HepG2 (cell line): ENCODE measurements around the gene SAC3D1. TPM values are rescaled to one million over a fixed set of nuclear protein-coding genes. Genes with fewer than 3 reads are reported as not detected.
A peak's percentile ranks its signal among the peaks of the same experiment; 100 is the strongest.

ENCODE experiments used
- ATF7 ChIP-seq, 2 experiments: fragments of 450-650 bp in 1 of 2; sonication (generic) in 1 of 2; formaldehyde crosslinking in 1 of 2; IDR thresholded peaks; 2 replicates each; pipeline versions ENCODE4 v1.4.0 to v1.6.1; 2016 to 2020; ENCODE audit warnings: antibody characterized with exemption in 1 of 2, mild to moderate bottlenecking in 1 of 2, missing genetic modification reagents in 1 of 2
- ETV6 ChIP-seq: sonication (generic); formaldehyde crosslinking; conservative IDR thresholded peaks from 2 replicates; pipeline ENCODE4 v1.4.0; 2020; ENCODE audit warnings: missing genetic modification reagents
- GABPB1 ChIP-seq: IDR thresholded peaks from 2 replicates; pipeline ENCODE4 v1.6.1; 2016; ENCODE audit warnings: mild to moderate bottlenecking, missing genetic modification reagents, moderate library complexity, missing compliant biosample characterization
- JUND ChIP-seq: sonication (generic); formaldehyde crosslinking; IDR thresholded peaks from 2 replicates; pipeline ENCODE4 v1.8.0; 2022; ENCODE audit warnings: mild to moderate bottlenecking, missing genetic modification reagents
- KDM5A ChIP-seq: fragments of 200-600 bp; sonication (generic); IDR thresholded peaks from 2 replicates; pipeline ENCODE4 v1.7.0; 2018; ENCODE audit warnings: antibody characterized with exemption, mild to moderate bottlenecking, low read length, borderline replicate concordance
- KMT2A ChIP-seq: sonication (generic); formaldehyde crosslinking; IDR thresholded peaks from 2 replicates; pipeline ENCODE4 v1.4.0; 2020; ENCODE audit warnings: missing genetic modification reagents
- NCOA1 ChIP-seq: sonication (generic); formaldehyde crosslinking; IDR thresholded peaks from 2 replicates; pipeline ENCODE4 v1.9.0; 2021; ENCODE audit warnings: missing genetic modification reagents
- POLR2A ChIP-seq, 2 experiments: IDR thresholded peaks; 2 replicates each; pipeline ENCODE4 v1.6.1; 2011; ENCODE audit warnings: low read depth in 2 of 2, low read length in 2 of 2, mild to moderate bottlenecking in 1 of 2, moderate library complexity in 1 of 2; ENCODE audit not compliant: insufficient read depth in 1 of 2
- TAF1 ChIP-seq: sonication (generic); formaldehyde crosslinking; IDR thresholded peaks from 2 replicates; pipeline ENCODE4 v1.4.0; 2020; ENCODE audit warnings: missing genetic modification reagents
- TOPORS ChIP-seq: sonication (generic); formaldehyde crosslinking; IDR thresholded peaks from 2 replicates; pipeline ENCODE4 v1.8.0; 2023; ENCODE audit warnings: mild to moderate bottlenecking, missing genetic modification reagents
- ZBTB26 ChIP-seq: IDR thresholded peaks from 2 replicates; pipeline ENCODE4 v1.6.1; 2016; ENCODE audit warnings: missing compliant biosample characterization, missing genetic modification reagents, borderline replicate concordance
- ZFY ChIP-seq: sonication (generic); formaldehyde crosslinking; IDR thresholded peaks from 2 replicates; pipeline ENCODE4 v1.4.0; 2020; ENCODE audit warnings: missing genetic modification reagents
- ZNF121 ChIP-seq: sonication (generic); formaldehyde crosslinking; IDR thresholded peaks from 2 replicates; pipeline ENCODE4 v1.5.0; 2020; ENCODE audit warnings: mild to moderate bottlenecking, missing genetic modification reagents
- ZNF260 ChIP-seq: sonication (generic); formaldehyde crosslinking; IDR thresholded peaks from 2 replicates; pipeline ENCODE4 v1.4.0; 2020; ENCODE audit warnings: missing genetic modification reagents, low read depth, mild to moderate bottlenecking, borderline replicate concordance
- ZNF343 ChIP-seq: sonication (generic); formaldehyde crosslinking; IDR thresholded peaks from 2 replicates; pipeline ENCODE4 v1.4.0; 2020; ENCODE audit warnings: mild to moderate bottlenecking, missing genetic modification reagents
- ZNF7 ChIP-seq: IDR thresholded peaks from 2 replicates; pipeline ENCODE4 v1.6.1; 2016; ENCODE audit warnings: missing biosample characterization, missing genetic modification reagents
- ZNF749 ChIP-seq: sonication (generic); formaldehyde crosslinking; IDR thresholded peaks from 2 replicates; pipeline ENCODE4 v1.8.0; 2022; ENCODE audit warnings: mild to moderate bottlenecking, missing genetic modification reagents, moderate library complexity, borderline replicate concordance
- ZNF800 ChIP-seq: sonication (generic); formaldehyde crosslinking; IDR thresholded peaks from 2 replicates; pipeline ENCODE4 v1.4.0; 2020; ENCODE audit warnings: missing genetic modification reagents
- ZNF83 ChIP-seq: sonication (generic); formaldehyde crosslinking; IDR thresholded peaks from 2 replicates; pipeline ENCODE4 v1.4.0; 2020; ENCODE audit warnings: missing genetic modification reagents, mild to moderate bottlenecking, borderline replicate concordance
- polyA plus RNA-seq, 8 experiments: library from polyadenylated mRNA; depleted of rRNA in 3 of 8; stranded (reverse) in 7 of 8; unstranded in 1 of 8; fragments of >200 nt; fragmentation: Illumina TruSeq in 4 of 8; extraction: Trizol in 4 of 8; gene quantifications; 2 replicates each; pipeline versions ENCODE4 v1.2.1 to v1.2.3, GENCODE V29; 2011 to 2016; ENCODE audit warnings: low read depth in 4 of 8, missing spikeins in 1 of 8, mixed read lengths in 1 of 8; ENCODE audit not compliant: insufficient read depth in 1 of 8
- total RNA-seq, 5 experiments: library from RNA; depleted of rRNA; stranded (reverse); fragments of >200 nt; fragmentation: Illumina TruSeq; extraction: Trizol; gene quantifications; 2 replicates each; pipeline ENCODE4 v1.2.3, GENCODE V29; 2016; ENCODE audit warnings: low read depth in 1 of 5
- TF ChIP-seq, protein P1 (sequence below): IDR thresholded peaks from 2 replicates; pipeline ENCODE4 v1.4.0; 2020; ENCODE audit warnings: mild to moderate bottlenecking, missing genetic modification reagents
- TF ChIP-seq, protein P2 (sequence below): sonication (generic); formaldehyde crosslinking; IDR thresholded peaks from 2 replicates; pipeline ENCODE4 v1.5.0; 2020; ENCODE audit warnings: mild to moderate bottlenecking, missing genetic modification reagents

SAC3D1 gene
- total and polyA plus RNA-seq, 2 of the 13 experiments (the other 11 are each of a cell fraction or from before 2014, with no cell fraction given) = 7.4 to 36.3 TPM

GRCh38 chr11:65083834-65084597, 43.0 kb downstream of the SAC3D1 start, which contains the start of the genes CDCA5 and ZFPL1 (continued):
- no peak for TF ChIP-seq ZNF800
- peak; percentile 88 for TF ChIP-seq ZFY (CRISPR knock-in tag)
- TF ChIP-seq NCOA1 (CRISPR knock-in tag) = 0 out of 2 replicates have a peak, but pooled peaks have one; percentile 29
- peak; percentile 63 for TF ChIP-seq ATF7 (IDR thresholded peaks at IDR 0.05)
- no peak for TF ChIP-seq ATF7 (CRISPR knock-in tag; IDR thresholded peaks at IDR 0.05)
- TF ChIP-seq ZNF260 (CRISPR knock-in tag) = no peak
- peak; percentile 68; the same call in 1 of the 2 replicates for TF ChIP-seq ZNF83 (CRISPR knock-in tag)
- TF ChIP-seq ZNF343 (CRISPR knock-in tag) = peak; percentile 42; the same call in 1 of the 2 replicates
- TF ChIP-seq, protein P1, sequence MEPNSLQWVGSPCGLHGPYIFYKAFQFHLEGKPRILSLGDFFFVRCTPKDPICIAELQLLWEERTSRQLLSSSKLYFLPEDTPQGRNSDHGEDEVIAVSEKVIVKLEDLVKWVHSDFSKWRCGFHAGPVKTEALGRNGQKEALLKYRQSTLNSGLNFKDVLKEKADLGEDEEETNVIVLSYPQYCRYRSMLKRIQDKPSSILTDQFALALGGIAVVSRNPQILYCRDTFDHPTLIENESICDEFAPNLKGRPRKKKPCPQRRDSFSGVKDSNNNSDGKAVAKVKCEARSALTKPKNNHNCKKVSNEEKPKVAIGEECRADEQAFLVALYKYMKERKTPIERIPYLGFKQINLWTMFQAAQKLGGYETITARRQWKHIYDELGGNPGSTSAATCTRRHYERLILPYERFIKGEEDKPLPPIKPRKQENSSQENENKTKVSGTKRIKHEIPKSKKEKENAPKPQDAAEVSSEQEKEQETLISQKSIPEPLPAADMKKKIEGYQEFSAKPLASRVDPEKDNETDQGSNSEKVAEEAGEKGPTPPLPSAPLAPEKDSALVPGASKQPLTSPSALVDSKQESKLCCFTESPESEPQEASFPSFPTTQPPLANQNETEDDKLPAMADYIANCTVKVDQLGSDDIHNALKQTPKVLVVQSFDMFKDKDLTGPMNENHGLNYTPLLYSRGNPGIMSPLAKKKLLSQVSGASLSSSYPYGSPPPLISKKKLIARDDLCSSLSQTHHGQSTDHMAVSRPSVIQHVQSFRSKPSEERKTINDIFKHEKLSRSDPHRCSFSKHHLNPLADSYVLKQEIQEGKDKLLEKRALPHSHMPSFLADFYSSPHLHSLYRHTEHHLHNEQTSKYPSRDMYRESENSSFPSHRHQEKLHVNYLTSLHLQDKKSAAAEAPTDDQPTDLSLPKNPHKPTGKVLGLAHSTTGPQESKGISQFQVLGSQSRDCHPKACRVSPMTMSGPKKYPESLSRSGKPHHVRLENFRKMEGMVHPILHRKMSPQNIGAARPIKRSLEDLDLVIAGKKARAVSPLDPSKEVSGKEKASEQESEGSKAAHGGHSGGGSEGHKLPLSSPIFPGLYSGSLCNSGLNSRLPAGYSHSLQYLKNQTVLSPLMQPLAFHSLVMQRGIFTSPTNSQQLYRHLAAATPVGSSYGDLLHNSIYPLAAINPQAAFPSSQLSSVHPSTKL (CRISPR knock-in tag) = peak; percentile 32; the same call in 1 of the 2 replicates
- no peak for TF ChIP-seq ZNF121 (CRISPR knock-in tag)
- peak; percentile 85; the same call in 1 of the 2 replicates for TF ChIP-seq ETV6
- peak; percentile 56; the same call in 1 of the 2 replicates for TF ChIP-seq ZBTB26 (CRISPR knock-in tag)
- TF ChIP-seq GABPB1 (CRISPR knock-in tag) = peak; percentile 100
- TF ChIP-seq KDM5A = peak; percentile 99
- TF ChIP-seq ZNF7 = no peak
- TF ChIP-seq POLR2A (IDR thresholded peaks at IDR 0.05; ENCODE audit: insufficient read depth in 1 of 2, low read depth in 2 of 2, low read length in 2 of 2) = peak; percentile 63 to 71
- TF ChIP-seq KMT2A (CRISPR knock-in tag) = peak; percentile 94
- TF ChIP-seq TOPORS (CRISPR knock-in tag) = peak; percentile 76
- 0 out of 2 replicates have a peak, but pooled peaks have one; percentile 65 for TF ChIP-seq ZNF749 (CRISPR knock-in tag)
- no peak for TF ChIP-seq JUND (CRISPR knock-in tag)
- TF ChIP-seq TAF1 (CRISPR knock-in tag) = peak; percentile 78
- TF ChIP-seq, protein P2, sequence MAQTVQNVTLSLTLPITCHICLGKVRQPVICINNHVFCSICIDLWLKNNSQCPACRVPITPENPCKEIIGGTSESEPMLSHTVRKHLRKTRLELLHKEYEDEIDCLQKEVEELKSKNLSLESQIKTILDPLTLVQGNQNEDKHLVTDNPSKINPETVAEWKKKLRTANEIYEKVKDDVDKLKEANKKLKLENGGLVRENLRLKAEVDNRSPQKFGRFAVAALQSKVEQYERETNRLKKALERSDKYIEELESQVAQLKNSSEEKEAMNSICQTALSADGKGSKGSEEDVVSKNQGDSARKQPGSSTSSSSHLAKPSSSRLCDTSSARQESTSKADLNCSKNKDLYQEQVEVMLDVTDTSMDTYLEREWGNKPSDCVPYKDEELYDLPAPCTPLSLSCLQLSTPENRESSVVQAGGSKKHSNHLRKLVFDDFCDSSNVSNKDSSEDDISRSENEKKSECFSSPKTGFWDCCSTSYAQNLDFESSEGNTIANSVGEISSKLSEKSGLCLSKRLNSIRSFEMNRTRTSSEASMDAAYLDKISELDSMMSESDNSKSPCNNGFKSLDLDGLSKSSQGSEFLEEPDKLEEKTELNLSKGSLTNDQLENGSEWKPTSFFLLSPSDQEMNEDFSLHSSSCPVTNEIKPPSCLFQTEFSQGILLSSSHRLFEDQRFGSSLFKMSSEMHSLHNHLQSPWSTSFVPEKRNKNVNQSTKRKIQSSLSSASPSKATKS (CRISPR knock-in tag) = no peak
